IPS-20b (cell line): ENCODE data around the gene POLR1A.

Experiments used
- H3K27ac ChIP-seq: one replicate; pipeline ENCODE4 v1.5.1; 2013; ENCODE audit warnings: low read length
- H3K27me3 ChIP-seq: 2 replicates; pipeline ENCODE4 v1.6.1; 2013; ENCODE audit warnings: mild to moderate bottlenecking, low read length, inconsistent platforms; ENCODE audit not compliant: insufficient read depth
- H3K36me3 ChIP-seq: 2 replicates; pipeline ENCODE4 v1.6.1; 2013; ENCODE audit warnings: low read depth, mild to moderate bottlenecking, inconsistent platforms, low read length, moderate library complexity; ENCODE audit not compliant: insufficient read depth
- H3K4me1 ChIP-seq: 2 replicates; pipeline ENCODE4 v1.6.1; 2013; ENCODE audit warnings: mild to moderate bottlenecking, control low read depth, inconsistent platforms, low read length, moderate library complexity; ENCODE audit not compliant: insufficient read depth
- H3K4me3 ChIP-seq: 2 replicates; pipeline ENCODE4 v1.5.1; 2013; ENCODE audit warnings: mild to moderate bottlenecking, low read length, inconsistent platforms
- H3K9ac ChIP-seq: 2 replicates; pipeline ENCODE4 v1.6.1; 2013; ENCODE audit warnings: low read depth, mild to moderate bottlenecking, inconsistent platforms, low read length, moderate library complexity
- H3K9me3 ChIP-seq: 2 replicates; pipeline ENCODE4 v1.6.1; 2013; ENCODE audit warnings: mild to moderate bottlenecking, low read depth, low read length, inconsistent platforms; ENCODE audit not compliant: insufficient read depth

The POLR1A gene

DNA sequence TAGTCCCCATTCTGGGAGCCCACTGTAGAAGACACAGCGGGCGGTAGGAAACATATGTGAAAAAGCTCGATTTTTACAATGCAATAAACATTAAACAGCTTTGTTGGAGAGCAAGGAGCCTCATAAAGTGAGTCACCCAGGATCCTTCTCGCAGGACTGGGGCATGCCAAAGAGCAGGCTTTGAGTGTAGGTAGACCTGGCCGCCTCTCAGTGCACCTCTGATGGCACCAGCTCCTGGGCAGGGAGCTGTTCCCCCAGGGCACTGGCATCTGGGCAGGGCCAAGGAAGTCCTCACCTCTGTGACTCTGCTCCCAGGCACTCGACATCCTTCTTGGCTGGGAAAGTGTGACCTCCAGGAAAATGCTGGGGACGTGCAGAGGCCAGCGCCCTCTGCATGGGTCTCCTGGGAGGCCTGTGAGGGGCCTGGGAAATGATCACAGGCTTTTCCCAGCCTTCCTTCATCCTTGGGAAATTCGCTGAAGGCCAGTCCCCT, 94.2 kb downstream of the POLR1A start:
- H3K9me3 ChIP-seq, result peaks cover 14% of the 10 kb centered on the region
- H3K27ac ChIP-seq, result no peak overlapping the region
- no peaks in the 10 kb centered on the region for H3K36me3 ChIP-seq
- H3K9ac ChIP-seq, result no peak overlapping the region
- no peak overlapping the region for H3K4me3 ChIP-seq
- H3K4me1 ChIP-seq, result no peaks in the 10 kb centered on the region; the same call in 1 of the 2 replicates
- H3K27me3 ChIP-seq, result no peaks in the 10 kb centered on the region

DNA sequence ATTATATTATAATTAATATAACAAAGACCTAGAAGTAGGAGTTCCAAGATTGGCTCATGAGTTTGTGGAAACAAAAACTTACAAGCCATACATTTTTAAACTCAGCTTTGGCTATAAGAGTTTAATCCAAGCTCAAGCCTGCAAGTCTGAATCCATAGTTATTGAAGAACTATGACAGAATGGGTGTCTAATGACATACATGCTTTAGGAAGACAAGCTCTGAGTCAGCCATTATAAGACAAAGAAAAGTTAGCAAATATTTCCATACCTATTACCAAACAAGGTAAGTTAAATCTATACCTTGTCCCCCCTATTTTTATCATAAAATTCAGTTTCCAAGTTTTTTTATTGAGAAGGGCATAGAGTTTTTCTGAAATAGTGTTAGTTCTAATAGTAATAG, 95.6 kb downstream of the POLR1A start:
- Histone ChIP-seq H3K27ac (no peak overlapping the region), H3K4me1 (no peaks in the 10 kb centered on the region; the same call in 1 of the 2 replicates), H3K27me3 (no peaks in the 10 kb centered on the region), H3K9me3 (peaks cover 22% of the 10 kb centered on the region), H3K4me3 (no peak overlapping the region), H3K36me3 (no peaks in the 10 kb centered on the region), H3K9ac (no peak overlapping the region)

DNA sequence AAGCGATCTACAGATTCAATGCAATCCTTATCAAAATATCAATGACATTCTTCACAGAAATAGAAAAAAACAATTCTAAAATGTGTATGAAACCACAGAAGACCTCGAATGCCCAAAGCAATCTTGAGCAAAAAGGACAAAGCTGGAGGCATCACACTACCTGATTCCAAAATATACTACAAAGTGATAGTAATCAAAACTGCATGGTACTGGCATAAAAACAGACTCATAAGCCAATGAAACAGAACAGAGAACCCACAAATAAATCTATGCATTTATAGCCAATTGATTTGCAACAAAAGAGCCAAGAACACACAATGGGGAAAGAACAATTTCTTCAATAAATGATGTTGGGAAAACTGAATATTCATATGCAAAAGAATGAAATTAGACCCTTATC, 99.2 kb downstream of the POLR1A start:
- Histone ChIP-seq H3K27me3 (no peaks in the 10 kb centered on the region), H3K4me3 (no peak overlapping the region), H3K4me1 (no peaks in the 10 kb centered on the region), H3K9ac (no peak overlapping the region), H3K36me3 (no peaks in the 10 kb centered on the region), H3K27ac (no peak overlapping the region), H3K9me3 (peaks cover 12% of the 10 kb centered on the region; the same call in 1 of the 2 replicates)

DNA sequence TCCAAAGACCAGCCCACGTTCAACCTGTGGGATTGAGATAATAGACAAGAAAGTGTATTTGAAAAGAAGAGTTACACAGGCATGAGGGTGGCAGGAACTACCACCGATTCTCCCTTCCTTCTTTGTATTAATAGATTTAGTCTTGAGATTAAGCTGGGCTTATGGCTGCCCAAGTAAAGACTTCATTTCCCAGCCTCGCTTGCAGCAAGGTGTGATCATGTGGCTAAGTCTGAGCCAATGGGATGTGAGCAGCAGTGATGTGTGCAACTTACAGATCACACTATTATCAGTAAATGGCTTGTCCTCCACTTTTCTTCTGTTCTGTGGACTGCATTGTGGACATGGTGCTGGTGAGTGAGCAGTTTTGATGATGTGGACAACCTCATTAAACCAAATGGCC, 101.7 kb downstream of the POLR1A start:
- Histone ChIP-seq H3K36me3 (no peaks in the 10 kb centered on the region), H3K9ac (no peak overlapping the region), H3K27me3 (no peaks in the 10 kb centered on the region), H3K4me1 (no peaks in the 10 kb centered on the region), H3K27ac (no peak overlapping the region), H3K9me3 (peaks cover 12% of the 10 kb centered on the region; the same call in 1 of the 2 replicates), H3K4me3 (no peak overlapping the region)

DNA sequence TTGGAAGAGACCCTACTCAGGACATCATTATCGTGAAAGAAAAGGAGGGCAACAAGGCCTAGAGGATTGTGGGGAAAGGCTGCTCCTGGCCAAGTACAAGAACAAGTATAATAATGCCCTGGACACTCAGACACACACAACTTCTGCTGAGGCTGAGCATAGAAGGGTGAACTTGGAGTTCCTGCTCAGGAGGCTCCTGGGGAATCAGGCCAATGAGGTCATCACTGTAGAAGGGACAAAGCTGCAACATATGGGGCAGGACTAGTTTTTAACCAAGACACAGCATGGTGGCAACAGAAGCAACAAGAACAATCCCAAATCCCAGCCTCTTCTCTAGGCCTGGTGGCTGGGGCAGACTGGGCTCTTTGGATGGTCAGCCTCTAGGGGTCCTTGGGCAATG, 102.6 kb downstream of the POLR1A start:
- no peak overlapping the region for H3K27ac ChIP-seq
- no peaks in the 10 kb centered on the region for H3K27me3 ChIP-seq
- H3K36me3 ChIP-seq, result no peaks in the 10 kb centered on the region
- no peak overlapping the region for H3K4me3 ChIP-seq
- H3K9ac ChIP-seq, result no peak overlapping the region
- no peaks in the 10 kb centered on the region; the same call in 1 of the 2 replicates for H3K4me1 ChIP-seq
- H3K9me3 ChIP-seq, result peaks cover 12% of the 10 kb centered on the region; the same call in 1 of the 2 replicates

DNA sequence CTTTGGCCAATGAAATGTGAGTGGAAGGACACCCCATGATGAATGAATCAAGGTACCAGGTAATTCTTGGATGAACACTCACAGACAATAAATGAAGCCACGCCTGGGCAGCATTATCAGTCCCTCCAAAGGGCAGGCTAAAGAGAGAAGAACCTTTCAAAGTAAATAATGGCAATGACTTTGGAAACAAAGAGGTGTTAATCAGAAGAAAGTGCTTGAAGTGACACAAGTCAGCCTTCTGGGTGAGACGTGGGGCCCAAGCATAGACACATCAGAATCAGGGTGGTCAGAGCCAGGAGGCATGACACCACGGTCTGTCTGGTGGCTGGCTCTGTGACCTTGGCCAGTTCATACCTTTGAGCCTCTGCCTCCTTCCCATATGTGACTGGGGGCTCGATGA, 103.3 kb downstream of the POLR1A start:
- Histone ChIP-seq H3K4me3 (no peak overlapping the region), H3K27ac (no peak overlapping the region), H3K36me3 (no peaks in the 10 kb centered on the region), H3K9me3 (peaks cover 12% of the 10 kb centered on the region; the same call in 1 of the 2 replicates), H3K4me1 (no peaks in the 10 kb centered on the region; the same call in 1 of the 2 replicates), H3K9ac (no peak overlapping the region), H3K27me3 (no peaks in the 10 kb centered on the region)

DNA sequence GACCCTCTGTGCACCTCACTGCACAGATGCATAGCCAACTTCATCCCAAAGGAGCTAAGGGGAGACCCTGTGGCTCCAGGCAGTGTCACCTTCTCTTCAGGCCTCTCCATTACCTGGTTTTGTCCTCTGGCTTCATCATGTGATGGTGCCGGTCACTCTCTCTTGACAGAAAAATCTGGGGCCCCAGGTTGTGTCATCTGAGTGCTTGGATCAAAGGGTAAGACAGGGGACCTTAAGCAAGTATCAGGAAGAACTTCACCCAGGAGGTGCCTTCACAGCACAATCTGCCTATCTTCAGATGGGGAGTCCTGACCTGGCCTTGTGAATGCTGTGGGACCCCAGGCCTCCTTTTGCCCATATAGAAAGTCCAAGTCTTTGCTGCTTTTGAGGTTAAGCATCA, 104.4 kb downstream of the POLR1A start:
- H3K9me3 ChIP-seq, result peaks cover 7% of the 10 kb centered on the region; the same call in 1 of the 2 replicates
- no peak overlapping the region for H3K27ac ChIP-seq

DNA sequence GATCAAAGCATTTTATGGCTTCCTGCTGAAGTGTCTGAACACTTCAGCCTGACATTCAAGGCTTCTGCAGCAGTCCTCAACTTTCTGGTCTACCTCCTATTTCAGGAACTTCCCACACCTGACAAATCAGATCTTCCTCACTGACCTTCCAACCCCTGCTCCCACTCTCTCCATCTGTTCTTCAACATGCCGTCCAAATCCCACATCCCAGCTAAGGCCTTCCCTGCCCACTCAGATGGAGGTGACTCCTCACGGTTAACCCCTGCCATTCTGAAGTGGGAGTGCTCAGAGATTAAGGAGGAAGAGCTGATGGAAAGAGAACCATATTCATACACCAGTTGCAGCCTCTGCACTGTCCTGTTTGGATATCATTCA, 104.8 kb downstream of the POLR1A start:
- Histone ChIP-seq H3K4me1 (no peaks in the 10 kb centered on the region; the same call in 1 of the 2 replicates), H3K36me3 (no peaks in the 10 kb centered on the region), H3K27ac (no peak overlapping the region), H3K4me3 (no peak overlapping the region), H3K27me3 (no peaks in the 10 kb centered on the region), H3K9me3 (peaks cover 5% of the 10 kb centered on the region; the same call in 1 of the 2 replicates), H3K9ac (no peak overlapping the region)

More for the DNA sequence above, 104.4 kb downstream of the POLR1A start:
- Histone ChIP-seq H3K9ac (no peak overlapping the region), H3K27me3 (no peaks in the 10 kb centered on the region), H3K4me3 (no peak overlapping the region), H3K36me3 (no peaks in the 10 kb centered on the region), H3K4me1 (no peaks in the 10 kb centered on the region; the same call in 1 of the 2 replicates)

DNA sequence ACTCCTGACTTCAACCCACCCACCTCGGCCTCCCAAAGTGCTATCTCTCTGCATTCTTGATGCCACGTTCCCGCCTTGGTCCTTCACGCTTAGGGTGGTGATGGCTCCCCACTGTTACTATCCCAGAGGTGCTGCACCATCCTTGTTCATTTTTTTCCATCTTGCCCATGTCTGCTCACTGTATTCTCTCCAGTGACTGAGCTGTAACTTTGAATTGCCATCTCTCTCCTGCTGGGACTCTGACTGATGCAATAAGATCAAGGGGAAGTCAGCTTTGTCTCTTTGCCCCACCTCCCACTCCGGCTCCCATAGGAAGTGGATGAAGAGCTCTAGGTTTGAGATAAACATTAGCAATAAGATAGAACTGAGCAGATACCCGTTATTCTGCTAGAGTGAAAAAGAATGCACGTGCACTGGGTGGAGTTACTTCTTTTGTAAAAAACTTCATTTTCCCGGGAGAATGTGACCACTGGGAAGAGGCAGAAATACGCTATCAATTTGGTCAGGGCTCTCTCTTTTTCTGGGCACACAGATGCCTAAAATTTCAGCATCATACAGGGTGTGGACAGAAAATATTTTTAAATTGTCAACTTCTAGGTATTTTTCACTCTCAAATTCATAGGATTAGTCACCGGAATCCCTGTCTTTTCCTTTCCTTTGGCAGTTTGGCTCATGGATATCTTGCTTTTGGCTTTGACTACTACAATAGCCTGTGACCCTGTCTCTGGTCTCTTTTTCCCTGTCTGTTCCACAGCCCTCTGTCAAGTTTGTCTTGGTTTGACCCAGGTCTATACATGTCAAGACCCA, 105.4 kb downstream of the POLR1A start:
- Histone ChIP-seq H3K9me3 (no peaks in the 10 kb centered on the region), H3K27ac (no peak overlapping the region)

DNA sequence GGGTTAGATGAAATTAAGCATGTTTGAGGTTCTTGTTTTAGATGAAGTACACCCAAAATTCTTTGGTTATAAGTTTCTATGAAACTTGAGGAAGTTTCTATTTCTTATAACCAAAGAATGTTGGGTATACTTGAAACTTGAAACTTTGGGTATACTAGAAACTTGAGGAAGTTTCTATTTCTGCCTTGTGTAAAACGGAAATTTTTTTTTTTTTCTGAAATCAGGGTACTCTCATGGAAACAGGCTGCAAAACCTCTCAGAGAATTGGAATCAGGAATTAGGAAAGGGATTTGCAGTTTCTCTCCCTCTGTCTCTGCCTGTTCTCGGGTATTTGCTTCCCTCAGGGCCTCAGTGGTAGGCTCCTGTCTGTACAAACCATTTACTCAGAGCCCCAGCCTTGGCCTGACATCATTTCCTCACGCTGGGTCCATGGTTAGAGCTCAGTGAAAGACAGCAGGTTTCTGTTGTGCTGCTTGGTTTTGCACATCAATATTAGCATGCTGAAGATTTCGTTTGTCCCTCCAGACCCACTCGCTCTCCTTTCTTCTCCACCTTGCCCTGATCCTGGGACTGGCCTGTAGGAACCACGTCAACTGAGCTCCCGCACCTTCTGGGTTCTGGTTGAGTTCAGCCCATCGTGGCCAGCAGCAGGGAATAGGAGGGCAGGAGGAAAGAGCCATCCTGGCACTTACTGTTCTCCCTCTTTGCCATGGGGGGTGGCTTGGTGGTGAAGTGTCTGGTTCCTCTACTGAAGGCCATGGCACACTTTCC, 106.4 kb downstream of the POLR1A start:
- Histone ChIP-seq H3K36me3 (no peaks in the 10 kb centered on the region), H3K4me3 (no peak overlapping the region), H3K9ac (no peak overlapping the region), H3K9me3 (no peaks in the 10 kb centered on the region), H3K27ac (no peak overlapping the region), H3K27me3 (no peaks in the 10 kb centered on the region), H3K4me1 (no peaks in the 10 kb centered on the region; the same call in 1 of the 2 replicates)

More for the DNA sequence above, 105.4 kb downstream of the POLR1A start:
- H3K27me3 ChIP-seq, result no peaks in the 10 kb centered on the region
- H3K4me1 ChIP-seq, result no peaks in the 10 kb centered on the region; the same call in 1 of the 2 replicates
- H3K4me3 ChIP-seq, result no peak overlapping the region
- H3K9ac ChIP-seq, result no peak overlapping the region
- no peaks in the 10 kb centered on the region for H3K36me3 ChIP-seq

DNA sequence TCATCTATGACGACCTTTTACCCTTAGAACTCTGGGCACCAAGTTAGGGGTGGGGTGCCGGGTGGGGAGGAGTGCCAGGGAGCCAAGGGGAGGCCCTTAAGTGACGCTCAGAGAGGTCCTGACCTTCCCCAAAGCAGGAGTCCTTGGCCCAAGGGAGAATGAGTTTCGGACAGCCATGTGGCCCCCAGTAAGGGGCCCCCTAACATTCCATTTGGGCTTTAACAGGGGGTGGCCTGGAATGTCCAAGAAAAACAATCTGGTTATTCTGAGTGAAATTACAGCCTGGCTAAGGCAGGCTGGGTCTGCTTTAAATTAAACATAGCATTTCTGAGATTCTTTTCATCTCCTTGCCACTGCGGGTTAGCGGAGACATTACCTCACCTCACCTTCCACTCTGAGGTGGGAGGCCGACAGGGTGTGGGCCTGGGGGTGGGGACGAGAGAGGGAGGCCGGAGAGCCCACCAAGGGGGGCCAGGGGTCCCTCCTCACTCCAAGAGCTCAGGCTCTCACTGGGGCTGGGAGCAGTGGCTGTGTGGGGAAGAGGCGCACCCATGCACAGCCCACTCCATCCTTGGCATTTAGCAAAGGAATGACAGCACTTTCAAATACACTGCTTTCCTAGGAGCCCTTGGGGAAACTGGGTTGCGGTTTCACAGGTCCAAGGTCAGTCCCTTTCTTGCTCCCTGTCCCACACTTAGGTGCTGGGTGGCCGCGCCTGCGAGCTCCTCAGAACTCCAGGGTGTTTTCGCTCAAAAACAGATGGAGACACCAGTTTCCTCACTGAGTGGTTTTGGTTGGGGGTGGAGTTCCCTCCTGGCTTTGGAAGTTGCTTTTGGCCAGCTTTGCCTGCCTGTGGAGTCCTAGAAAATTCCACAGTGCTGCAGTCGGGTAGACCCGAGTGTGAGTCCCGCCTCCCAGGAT, 107.4 kb downstream of the POLR1A start:
- H3K4me1 ChIP-seq, result no peaks in the 10 kb centered on the region; the same call in 1 of the 2 replicates
- no peaks in the 10 kb centered on the region for H3K9me3 ChIP-seq
- H3K4me3 ChIP-seq, result no peak overlapping the region
- no peaks in the 10 kb centered on the region for H3K36me3 ChIP-seq
- no peak overlapping the region for H3K9ac ChIP-seq
- no peak overlapping the region for H3K27ac ChIP-seq
- no peaks in the 10 kb centered on the region for H3K27me3 ChIP-seq
